GM21360 (cell line): ENCODE data around the gene PRKCI.
"Not testable (repeated sequence)": the region's sequence is repeated elsewhere in the genome, so short reads cannot be mapped to it uniquely, and the experiment has no call there.

Experiments
- ATAC-seq: cut with Tn5 transposase; IDR thresholded peaks from one replicate; pipeline ENCODE4 v1.9.1; 2021; ENCODE audit warnings: mild to moderate bottlenecking, moderate library complexity; ENCODE audit not compliant: unreplicated experiment

Gene PRKCI

GRCh38 chr3:170278627-170279026 is 56.4 kb downstream of the PRKCI start:
- ATAC-seq: no peak

DNA sequence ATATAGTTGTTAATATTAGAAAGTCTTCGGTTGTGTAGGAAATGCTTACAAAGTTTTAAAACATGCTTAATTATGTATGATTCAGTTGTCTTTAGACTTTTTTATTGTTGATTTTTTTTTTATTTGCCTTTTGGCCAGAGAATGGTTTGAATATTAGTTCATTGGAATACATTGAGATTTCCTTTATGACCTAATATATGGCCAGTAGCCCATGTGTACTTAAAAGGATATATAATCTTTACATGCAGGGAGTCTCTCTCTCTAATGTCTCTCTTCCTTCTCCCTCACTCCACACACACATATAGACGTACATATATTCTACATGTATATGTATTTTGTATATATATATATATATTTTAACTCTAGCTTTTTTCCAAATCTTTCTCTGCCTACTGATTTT is 68.0 kb downstream of the PRKCI start:
- no peak for ATAC-seq

DNA sequence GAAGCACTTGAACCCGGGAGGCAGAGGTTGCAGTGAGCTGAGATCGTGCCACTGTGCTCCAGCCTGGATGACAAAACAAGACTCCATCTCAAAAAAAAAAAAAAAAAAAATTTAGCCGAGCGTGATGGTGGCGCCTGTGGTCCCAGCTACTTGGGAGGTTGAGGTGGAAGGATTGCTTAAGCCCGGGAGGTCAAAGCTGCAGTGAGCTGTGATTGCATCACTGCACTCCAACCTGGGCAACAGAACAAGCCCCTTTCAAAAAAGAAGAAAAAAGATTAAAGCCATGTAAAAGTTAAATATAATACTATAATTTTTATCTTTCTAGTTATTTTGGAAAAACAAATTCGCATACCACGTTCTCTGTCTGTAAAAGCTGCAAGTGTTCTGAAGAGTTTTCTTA is 73.4 kb downstream of the PRKCI start:
- ATAC-seq: no peak

DNA sequence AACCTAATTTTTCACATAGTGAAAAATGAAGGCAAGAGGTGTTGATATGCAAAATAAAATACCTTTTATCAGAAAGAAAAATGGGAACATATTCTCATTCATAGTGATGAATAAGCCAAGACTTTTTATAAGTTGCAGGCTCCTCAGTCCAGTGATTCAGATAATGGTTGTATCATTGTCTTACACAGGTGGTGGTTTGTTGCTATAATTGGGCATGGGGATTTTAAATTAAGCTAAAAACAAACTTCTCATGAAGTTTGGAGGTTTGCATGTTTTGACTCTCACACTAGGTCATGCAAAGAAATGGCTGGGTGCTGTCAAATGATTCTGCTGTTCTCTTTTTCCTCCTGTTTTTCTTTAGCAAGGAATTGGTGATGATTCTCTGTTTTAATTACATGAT is 74.5 kb downstream of the PRKCI start:
- no peak for ATAC-seq

DNA sequence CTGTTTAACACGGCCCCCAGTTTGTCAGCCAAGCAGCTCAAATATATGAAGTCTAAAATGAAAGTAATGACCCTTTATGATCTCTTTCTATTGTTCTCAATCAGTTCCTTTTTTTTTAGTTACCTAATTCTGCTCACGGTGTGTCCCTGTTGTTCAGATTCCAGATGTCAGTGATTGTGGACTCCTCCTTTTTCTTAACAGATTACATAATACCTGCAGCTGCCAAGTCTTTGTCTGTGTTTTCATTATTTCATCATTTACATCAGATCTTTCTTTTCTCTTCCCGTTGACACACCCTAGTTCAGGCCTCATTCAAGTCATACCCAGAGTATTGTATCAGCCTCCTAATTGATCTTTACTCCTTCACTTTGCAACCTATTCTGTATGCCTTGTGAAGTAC is 79.2 kb downstream of the PRKCI start:
- ATAC-seq: no peak

- no peak for ATAC-seq
Observed at GRCh38 chr3:170302008-170302407, 79.8 kb downstream of the PRKCI start.

- no peak for ATAC-seq
Observed at GRCh38 chr3:170306015-170306414, 83.8 kb downstream of the PRKCI start.

GRCh38 chr3:170307671-170308405 is 85.6 kb downstream of the PRKCI start:
- ATAC-seq: no peak

- no peak for ATAC-seq
Observed at GRCh38 chr3:170309046-170309445, 86.8 kb downstream of the PRKCI start.

DNA sequence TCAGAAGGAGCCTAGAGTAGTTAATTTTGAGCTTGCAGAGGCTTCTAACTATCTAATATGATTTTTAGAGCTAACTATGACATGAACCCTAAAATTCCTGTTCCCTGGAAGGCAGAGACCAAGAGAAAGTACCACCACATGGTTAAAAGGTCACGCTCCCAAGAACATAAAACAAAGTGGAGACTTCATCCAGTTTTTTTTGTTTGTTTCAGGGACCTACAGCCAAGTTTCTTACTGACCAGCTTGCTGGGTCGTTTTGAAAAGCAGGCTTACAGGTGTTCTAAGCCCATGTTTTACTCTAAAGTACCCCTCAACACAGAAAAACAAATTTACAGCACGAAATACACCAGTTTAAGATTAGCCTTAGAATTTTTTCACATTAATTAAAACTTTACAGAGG is 95.7 kb downstream of the PRKCI start:
- ATAC-seq: no peak

GRCh38 chr3:170320461-170321121 is 98.4 kb downstream of the PRKCI start:
- no peak for ATAC-seq

DNA sequence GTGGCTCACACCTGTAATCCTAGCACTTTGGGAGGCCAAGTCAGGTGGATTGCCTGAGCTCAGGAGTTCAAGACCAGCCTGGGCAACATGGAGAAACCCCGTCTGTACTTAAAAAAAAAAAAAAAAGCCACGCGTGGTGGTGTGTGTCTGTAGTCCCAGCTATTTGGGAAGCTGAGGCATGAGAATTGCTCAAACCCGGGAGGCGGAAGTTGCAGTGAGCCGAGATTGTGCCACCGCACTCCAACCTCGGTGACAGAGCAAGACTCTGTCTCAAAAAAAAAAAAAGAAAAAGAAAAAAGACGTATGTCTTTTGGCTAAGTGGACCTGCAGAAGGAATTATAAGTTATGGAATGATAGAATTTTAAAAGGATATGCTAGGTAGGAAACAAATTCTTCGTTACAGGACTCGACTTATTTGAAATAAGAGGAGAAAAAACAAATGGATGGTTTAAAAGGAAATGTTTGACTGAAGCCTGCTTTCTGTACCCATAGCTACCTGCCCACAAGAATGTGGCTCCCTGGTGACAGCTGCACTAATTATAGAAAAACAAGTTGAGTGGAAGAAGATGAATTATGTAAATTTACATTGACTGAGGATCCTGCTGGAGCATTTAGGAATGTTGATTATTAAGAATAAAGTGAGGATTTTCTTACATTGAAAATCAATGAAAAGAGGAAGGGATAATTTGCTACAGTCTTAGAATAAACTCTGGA is 99.3 kb downstream of the PRKCI start:
- no peak for ATAC-seq

- ATAC-seq: no peak
Observed at GRCh38 chr3:170322566-170323269, 100.5 kb downstream of the PRKCI start.

- ATAC-seq: no peak
Observed at GRCh38 chr3:170323331-170323730, 101.1 kb downstream of the PRKCI start.

- ATAC-seq: no peak
Observed at GRCh38 chr3:170324962-170325361, 102.7 kb downstream of the PRKCI start.

GRCh38 chr3:170327040-170327808 is 105.0 kb downstream of the PRKCI start:
- ATAC-seq: no peak

DNA sequence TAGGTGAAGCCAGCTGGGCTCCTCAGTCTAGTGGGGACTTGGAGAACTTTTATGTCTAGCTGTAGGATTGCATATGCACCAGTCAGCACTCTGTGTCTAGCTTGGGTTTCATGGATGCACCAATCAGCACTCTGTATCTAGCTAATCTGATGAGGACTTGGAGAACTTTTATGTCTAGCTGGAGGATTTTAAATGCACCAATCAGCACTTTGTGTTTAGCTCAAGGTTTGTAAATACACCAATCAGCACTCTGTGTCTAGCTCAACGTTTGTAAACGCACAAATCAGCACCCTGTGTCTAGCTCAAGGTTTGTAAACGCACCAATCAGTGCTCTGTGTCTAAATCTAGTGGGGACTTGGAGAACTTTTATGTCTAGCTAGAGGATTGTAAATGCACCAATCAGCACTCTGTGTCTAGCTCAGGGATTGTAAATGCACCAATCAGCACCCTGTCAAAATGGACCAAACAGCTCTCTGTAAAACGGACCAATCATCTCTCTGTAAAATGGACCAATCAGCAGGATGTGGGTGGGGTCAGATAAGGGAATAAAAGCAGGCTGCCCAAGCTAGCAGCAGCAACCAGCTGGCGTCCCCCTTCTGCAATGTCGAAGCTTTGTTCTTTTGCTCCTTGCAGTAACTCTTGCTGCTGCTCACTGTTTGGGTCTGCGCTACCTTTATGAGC is 105.8 kb downstream of the PRKCI start:
- not testable (repeated sequence) for ATAC-seq

GRCh38 chr3:170330366-170330765 is 108.1 kb downstream of the PRKCI start:
- ATAC-seq: no peak

DNA sequence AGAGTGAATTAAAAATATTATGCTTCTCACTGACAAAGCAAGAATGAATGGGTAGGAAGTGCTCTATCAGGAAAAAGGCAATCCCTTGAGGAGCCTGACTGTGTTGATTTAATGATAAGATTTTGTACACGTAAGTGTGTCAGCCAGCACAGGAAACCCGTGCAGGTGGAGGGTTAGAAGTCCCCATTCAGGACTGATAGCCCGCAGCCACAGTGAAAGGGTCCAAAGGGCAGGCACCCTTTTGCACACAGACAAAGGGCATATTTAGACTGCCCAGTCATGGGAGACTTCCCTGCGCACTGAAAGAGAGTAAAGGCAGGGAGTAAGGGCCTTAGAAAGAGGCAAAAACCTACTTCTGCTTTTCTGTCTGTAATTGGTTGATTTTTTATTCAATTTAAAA is 108.9 kb downstream of the PRKCI start:
- ATAC-seq: no peak

- no peak for ATAC-seq
Observed at GRCh38 chr3:170337420-170337819, 115.2 kb downstream of the PRKCI start.
